HG03469 (cell line): ENCODE data around the gene OR10A3.
"Not testable (repeated sequence)": the region's sequence is repeated elsewhere in the genome, so short reads cannot be mapped to it uniquely, and the experiment has no call there.

ENCODE experiments used
- ATAC-seq: cut with Tn5 transposase; IDR thresholded peaks from one replicate; pipeline ENCODE4 v1.9.1; 2021; ENCODE audit warnings: mild to moderate bottlenecking, moderate library complexity, moderate number of reproducible peaks; ENCODE audit not compliant: unreplicated experiment

OR10A3 gene

DNA sequence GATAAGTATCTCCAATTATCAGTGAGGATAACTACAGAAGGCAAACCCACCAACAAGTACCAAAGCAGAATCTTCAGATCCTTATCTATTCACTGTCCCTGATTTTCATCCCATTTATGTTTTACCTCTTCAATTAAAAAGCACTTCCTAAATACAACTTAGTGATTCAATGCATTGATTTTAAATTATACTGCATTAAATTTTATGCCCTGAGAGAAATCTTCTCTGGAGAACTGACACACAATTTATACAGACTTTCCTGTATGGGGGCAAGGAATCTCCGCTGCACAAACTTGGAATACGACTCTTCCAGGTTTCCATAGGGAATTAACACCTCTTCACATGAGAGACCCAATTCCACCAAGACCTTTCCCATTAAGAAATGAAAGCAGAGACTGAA, at the start of gene OR10A3:
Gene OR10A3, minus strand, starts transcription at position 101 of the 400 bp plus-strand sequence. CDS start 2,188 bp downstream, outside the sequence.
- no peak for ATAC-seq

GRCh38 chr11:7987560-7987883, 46.0 kb upstream of the OR10A3 start:
- not testable (repeated sequence) for ATAC-seq

- ATAC-seq = peak; percentile 93
Measured at GRCh38 chr11:7986768-7987559, 45.5 kb upstream of the OR10A3 start, which contains the start of gene EIF3F. TSS of gene EIF3F (plus strand) at chr11:7987337. CDS start at chr11:7987353, 16 bp downstream.

DNA sequence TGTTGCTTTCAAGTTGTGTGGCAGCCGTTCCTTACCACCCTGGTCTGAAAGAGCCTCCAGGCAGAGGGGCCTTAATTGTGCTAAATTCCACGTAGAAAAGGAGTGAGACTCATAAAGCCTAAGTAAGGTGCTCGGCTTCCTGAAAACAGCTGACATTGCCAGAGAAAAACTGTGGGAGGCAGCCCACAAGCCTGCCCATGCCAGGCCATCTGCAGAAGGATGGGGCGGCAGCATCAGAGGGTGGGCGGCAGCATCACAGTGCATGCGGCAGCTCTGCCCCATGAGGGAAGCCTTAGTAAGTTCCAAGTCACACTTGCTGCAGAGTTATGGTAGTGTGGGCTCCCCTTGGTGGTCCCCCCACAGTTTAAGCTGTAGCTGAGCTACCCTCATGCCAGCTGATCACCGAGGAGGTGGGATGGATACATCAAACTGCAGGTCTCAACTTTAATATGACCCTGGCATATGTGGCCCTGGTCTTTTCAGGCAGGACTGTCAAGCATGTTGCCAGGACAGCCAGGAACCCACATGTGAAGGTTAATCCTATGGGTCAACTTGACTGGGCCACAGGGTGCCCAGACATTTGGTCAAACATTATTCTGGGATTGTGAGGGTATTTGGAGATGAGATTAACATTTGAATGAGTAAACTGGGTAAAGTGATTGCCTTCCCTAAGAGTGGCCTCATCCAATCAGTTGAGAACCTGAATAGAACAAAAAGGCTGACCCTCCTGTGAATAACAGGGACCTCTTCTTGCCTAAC, 42.5 kb upstream of the OR10A3 start:
- ATAC-seq = no peak

DNA sequence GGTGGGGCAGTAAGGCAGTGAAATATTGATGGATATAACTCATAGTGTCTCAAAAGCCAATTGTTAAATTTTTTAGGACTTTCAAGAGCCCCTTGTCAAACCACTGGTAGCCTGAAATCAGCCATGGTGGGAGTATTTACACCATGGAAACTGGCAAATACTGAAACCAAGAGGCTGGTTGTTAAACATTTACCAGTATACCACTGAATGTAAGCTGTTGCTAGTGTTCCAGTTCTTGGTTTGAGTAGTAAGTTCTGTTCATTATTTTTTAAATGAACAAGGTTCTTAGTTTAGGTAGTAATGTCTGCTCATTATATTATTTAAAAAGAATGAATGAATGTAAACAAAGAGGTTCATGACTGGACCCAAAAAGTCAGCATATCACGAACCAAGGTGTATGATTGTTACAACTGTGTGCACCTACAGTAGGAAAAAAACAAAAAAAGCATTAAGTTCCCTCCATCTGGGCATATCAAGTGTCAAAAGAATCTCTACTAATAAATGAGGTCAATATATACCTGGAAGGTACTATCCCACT, 41.1 kb upstream of the OR10A3 start:
- peak; percentile 25 for ATAC-seq

GRCh38 chr11:7981619-7982157, 40.2 kb upstream of the OR10A3 start:
- ATAC-seq = no peak

DNA sequence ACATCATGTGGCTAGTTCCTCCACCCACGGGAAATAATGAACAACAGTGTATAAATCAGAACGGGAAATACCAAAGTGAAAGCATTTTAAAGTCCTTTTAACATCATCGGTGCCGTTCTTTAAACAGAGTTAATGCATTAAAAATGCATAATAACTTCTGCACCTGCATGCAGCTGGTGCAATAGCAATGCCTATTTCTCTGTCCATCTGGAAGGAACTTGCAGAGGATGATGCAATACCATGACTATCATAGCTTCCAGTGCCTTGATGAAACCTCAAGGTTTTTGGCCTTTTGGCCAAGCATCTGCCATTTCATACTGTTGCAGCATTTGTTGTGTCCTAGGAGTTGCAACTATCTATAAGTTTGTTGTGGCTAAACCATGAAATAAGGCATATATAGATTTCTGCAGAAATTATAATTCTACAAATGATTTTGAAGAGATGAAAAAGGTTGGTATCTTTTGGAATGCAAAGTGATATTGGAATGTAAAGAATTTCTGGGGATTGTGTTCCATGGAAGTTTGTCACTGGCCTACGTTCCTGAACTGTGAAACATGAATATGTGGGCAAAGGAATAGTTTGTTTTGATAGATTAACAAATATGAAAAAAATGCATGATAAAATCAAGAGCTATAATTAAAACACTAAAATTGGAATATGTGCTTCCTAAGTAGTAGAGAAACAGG, 35.9 kb upstream of the OR10A3 start:
- ATAC-seq = no peak

DNA sequence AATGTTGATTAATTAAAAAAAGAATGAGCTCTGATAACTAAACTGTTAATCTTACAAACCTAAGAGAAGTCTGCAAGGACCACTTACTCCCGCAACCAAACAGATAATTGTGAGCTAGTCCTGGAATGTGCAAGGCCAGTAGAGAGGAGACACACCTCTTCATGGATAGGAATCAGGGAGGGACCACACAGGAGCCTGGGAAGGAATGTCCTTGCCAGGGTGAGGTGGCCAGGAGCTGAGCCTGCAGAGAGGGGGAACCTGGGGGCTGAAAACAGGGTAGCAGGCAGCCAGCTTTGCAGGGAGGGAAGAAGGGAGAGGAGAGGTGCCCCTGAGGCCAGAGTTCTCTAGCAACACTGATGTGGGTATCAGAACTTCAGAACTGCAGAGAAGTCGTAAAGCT, 33.2 kb upstream of the OR10A3 start:
- no peak for ATAC-seq

DNA sequence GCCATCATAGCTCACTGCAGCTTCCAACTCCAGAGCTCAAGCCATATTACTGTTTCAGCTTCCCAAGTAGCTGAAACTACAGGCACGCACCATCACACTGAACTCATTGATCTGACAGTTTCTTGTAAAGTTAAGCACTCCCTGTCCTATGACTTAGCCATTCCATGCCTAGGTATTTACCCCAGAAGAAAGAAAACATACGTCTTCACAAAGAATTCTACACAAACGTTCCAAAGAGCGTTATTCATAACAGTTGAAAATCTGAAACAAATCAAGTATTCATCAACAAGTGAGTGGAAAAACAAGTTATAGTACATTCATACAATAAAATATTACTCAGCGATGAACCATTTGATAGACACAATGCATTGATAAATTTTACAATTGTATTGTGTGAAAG, 31.5 kb upstream of the OR10A3 start:
- ATAC-seq = no peak

- ATAC-seq = no peak
Measured at GRCh38 chr11:7971846-7972245, 30.3 kb upstream of the OR10A3 start.

GRCh38 chr11:7969756-7970646, 28.5 kb upstream of the OR10A3 start:
- no peak for ATAC-seq

DNA sequence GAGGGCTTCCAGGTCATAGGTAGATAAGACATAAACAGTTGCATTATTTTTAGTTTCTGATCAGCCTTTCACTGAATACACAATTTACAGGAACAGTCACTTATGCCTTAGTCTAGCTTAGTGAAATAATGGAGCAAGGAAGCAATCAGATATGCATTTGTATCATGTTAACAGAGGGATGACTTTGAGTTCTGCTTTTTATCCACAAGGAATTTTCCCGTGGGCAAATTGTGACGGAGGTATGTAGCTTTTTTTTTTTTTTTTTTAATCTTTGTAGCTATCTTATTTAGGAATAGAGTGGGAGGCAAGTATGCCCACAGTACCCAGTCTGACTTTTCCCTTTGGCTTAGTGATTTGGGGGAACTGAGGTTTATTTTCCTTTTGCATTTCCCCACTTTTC, 27.2 kb upstream of the OR10A3 start:
- no peak for ATAC-seq

DNA sequence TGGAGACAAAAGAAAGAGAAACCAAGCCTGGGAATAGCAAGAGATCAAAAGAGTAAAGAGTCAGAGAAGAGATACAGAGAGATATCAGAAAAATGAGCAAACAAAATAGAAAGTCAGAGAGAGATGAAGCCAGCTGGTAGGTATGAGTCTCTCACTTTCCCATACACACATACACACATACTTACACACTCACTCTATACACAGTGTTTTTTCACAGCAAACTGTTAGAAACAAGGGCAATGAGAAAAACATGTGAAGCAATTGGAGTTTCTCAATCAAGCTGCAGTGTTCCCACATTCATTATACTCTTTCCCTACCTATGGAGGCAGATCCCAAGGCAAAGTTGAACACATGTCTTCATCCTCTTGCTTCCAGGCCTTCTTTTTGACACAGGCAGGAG, 26.3 kb upstream of the OR10A3 start:
- ATAC-seq = no peak

GRCh38 chr11:7967097-7967496, 25.6 kb upstream of the OR10A3 start:
- no peak for ATAC-seq

DNA sequence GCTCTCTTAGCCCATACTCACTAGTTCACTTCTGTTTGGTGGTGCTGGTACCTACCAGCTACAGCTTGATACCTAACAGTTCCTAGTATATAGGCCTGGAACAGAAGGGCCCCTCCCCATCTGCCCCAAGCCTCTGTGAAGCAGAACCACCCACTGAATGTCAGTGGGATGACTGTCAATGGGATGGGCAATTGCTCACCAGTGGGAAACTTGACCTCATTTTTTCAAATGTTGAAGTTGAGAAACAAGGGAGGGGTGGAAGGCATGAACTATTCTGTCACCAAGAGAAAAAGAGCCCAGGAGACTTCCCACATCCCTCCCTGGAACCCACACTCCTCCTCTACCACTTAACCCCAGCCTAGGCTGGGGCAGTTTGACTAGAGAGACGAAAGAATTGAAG, 23.9 kb upstream of the OR10A3 start, which contains the start of gene NLRP10:
Gene NLRP10, minus strand, starts transcription at position 62 of the 400 bp plus-strand sequence. CDS start 1,952 bp downstream, outside the sequence.
- no peak for ATAC-seq

GRCh38 chr11:7964873-7965272, 23.4 kb upstream of the OR10A3 start:
- no peak for ATAC-seq

DNA sequence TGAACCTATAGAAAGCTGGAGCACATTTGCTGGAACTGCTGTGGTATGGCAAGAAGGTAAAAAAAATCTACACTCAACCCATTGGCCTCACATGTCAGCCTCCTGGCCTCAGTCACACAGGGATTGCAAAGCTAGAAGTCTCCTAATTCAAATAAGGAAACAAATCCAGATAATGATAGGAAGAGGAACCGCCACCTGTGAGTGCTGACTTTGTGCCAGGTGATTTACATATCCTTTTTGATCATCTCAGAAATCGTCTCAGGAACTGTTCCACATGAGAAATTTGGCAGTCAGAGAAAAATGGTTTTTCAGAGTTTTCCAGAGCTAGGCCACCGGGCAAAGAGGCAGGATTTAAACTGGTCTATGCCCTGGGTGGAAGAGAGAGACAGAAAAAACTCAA, 22.8 kb upstream of the OR10A3 start:
- ATAC-seq = no peak

- ATAC-seq = no peak
Measured at GRCh38 chr11:7955191-7955590, 13.7 kb upstream of the OR10A3 start.

DNA sequence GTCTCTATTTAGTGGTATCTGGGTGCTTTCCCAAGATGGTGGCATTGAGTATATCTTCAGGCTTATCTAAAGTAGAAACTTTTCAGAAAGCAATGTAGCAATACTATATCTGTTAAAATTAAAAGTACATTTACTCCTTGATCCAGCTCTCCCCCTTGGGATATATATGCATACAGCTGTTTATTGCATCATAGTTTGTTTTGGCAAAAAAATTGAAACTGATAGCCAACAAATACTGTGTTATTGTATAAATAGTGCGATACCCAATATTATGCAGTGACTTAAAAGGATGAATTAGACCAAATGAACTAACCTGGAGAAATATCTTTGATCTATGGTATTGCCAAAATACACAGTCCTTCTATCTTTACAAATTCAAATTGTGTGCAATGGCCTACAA, 8.4 kb upstream of the OR10A3 start:
- ATAC-seq = no peak

GRCh38 chr11:7944123-7944522, 2.6 kb upstream of the OR10A3 start:
- no peak for ATAC-seq
